DOHH2 (cell line): ENCODE results near the gene ZG16.

Experiments
- EZH2phosphoT487 ChIP-seq: fragments of 200-600 bp; sonication (generic); IDR thresholded peaks from 2 replicates; pipeline ENCODE4 v1.6.1; 2017; ENCODE audit warnings: borderline replicate concordance, mild to moderate bottlenecking, antibody characterized with exemption, low read length, moderate library complexity, mixed read lengths
- TF ChIP-seq, protein P1 (sequence below): fragments of 200-600 bp; sonication (generic); IDR thresholded peaks from one replicate; pipeline ENCODE4 v1.5.1; 2014; ENCODE audit warnings: antibody characterized with exemption, mild to moderate bottlenecking, low read depth, low read length; ENCODE audit not compliant: poor library complexity, severe bottlenecking

DNA sequence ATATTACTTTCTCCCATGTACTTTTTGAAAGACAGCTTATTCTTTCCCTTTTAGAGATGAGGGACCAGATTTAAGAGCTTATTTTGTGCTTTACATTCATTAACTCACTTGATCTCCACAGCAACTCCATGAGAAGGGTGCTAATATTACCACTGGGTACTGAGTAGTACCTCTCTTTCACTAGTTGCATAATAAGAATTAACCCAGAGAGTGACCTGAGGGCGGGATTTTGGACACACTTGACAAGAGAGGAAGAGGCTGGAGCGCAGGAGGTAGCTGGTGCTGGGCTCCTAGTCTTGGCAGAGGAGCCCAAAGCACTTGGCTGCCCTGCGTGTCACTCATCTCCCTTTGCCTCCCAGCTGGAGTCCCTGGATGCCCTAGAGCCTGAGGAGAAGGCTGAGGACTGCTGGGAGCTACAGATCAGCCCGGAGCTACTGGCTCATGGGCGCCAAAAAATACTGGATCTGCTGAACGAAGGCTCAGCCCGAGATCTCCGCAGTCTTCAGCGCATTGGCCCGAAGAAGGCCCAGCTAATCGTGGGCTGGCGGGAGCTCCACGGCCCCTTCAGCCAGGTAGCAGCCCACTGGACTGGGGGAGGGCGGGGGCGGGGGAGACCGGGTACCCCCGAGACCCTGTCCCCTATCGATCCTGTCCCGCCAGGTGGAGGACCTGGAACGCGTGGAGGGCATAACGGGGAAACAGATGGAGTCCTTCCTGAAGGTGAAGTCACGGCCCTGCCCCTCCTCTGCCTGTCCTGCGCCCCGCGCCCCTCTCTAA, 26.6 kb downstream of the ZG16 start:
- TF ChIP-seq, protein P1, sequence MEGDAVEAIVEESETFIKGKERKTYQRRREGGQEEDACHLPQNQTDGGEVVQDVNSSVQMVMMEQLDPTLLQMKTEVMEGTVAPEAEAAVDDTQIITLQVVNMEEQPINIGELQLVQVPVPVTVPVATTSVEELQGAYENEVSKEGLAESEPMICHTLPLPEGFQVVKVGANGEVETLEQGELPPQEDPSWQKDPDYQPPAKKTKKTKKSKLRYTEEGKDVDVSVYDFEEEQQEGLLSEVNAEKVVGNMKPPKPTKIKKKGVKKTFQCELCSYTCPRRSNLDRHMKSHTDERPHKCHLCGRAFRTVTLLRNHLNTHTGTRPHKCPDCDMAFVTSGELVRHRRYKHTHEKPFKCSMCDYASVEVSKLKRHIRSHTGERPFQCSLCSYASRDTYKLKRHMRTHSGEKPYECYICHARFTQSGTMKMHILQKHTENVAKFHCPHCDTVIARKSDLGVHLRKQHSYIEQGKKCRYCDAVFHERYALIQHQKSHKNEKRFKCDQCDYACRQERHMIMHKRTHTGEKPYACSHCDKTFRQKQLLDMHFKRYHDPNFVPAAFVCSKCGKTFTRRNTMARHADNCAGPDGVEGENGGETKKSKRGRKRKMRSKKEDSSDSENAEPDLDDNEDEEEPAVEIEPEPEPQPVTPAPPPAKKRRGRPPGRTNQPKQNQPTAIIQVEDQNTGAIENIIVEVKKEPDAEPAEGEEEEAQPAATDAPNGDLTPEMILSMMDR: peak; percentile 12
- no peak for TF ChIP-seq EZH2phosphoT487
